NCI-H1105 treated with DMSO at 0.1 percent for 48 hours (cell line): ENCODE data around the gene BAK1.

Source experiments
- DNase-seq: peaks from one replicate; lab custom pipeline; 2025; lab: John Stamatoyannopoulos, UW

Gene BAK1

GRCh38 chr6:33579828-33580714, at the start of gene BAK1:
TSS of gene BAK1 (minus strand) at chr6:33580276. CDS start at chr6:33577604, 2,672 bp downstream.
- DNase-seq = peak; percentile 91

DNA sequence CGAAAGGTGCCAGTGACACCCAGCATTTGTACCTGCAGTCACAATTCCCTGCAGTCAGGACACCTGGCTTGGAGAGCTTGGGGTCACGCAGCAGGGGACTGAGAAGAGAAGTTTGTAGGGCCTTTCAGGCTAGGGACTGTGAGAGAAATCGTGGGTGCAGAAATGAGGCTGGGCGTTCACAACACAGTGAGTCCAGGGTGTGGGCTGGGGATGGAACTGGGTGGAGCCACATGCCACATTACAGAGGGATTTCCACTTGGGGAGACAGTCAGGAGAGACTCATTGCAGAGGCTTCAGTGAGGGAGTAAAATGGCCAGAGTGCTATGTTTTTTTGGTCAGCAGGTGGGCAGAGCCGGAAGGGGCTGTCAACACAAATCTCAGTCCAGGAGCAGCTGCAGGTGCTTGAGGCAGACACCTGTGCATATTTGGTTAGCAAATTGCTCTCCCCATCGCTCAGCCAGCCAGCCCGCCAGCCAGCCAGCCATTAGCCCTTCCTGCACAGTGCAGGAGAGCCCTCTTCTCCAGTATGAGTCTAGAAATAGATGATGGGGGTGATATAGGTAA, 48.4 kb upstream of the BAK1 start:
- peak; percentile 89 for DNase-seq

DNA sequence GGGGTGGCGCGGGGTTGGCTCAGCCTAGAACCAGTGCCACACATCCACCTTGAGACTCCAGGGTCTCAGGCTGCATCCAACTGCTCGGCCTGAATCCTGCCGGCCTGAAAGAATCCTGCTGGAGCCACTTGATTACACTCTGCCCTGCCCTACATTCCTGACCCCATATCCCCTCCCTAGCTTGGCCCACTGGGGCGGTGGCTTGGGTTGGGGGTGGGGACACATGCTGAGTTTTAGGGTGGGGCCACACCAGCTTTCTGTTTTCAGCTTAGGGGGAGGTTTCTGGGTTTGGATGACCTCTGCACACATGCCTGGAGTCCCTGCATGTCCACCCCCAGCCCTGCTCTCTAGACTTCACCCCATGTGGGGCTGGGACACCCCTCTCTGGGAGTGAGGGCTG, 47.8 kb upstream of the BAK1 start:
- DNase-seq = no peak

- no peak for DNase-seq
These were observed 44.8 kb upstream of the BAK1 start for GRCh38 chr6:33624856-33625255.

DNA sequence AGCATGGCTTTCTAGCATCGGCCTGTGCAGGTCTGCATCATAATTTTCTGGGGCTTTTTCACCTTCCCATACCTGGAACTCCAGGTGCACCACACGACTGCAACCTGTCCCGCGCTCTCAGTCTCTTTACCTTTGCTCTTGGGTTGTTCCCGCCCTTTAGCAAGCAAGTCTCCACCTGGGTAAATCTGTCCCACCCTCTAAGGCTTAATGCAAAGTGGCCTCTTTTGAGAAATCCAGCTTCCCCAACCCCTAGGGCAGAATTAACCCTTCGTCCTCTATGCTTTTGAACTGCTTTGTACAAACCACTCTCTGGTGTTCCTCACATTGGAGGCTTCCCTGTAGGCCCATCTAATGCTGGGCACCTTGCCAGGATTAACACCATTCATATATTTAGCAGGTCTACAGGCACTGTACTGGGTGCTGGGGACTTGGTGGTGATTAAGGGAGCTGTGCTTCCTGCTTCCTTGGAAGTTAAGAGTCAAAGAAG, 43.9 kb upstream of the BAK1 start:
- DNase-seq = peak; percentile 23

DNA sequence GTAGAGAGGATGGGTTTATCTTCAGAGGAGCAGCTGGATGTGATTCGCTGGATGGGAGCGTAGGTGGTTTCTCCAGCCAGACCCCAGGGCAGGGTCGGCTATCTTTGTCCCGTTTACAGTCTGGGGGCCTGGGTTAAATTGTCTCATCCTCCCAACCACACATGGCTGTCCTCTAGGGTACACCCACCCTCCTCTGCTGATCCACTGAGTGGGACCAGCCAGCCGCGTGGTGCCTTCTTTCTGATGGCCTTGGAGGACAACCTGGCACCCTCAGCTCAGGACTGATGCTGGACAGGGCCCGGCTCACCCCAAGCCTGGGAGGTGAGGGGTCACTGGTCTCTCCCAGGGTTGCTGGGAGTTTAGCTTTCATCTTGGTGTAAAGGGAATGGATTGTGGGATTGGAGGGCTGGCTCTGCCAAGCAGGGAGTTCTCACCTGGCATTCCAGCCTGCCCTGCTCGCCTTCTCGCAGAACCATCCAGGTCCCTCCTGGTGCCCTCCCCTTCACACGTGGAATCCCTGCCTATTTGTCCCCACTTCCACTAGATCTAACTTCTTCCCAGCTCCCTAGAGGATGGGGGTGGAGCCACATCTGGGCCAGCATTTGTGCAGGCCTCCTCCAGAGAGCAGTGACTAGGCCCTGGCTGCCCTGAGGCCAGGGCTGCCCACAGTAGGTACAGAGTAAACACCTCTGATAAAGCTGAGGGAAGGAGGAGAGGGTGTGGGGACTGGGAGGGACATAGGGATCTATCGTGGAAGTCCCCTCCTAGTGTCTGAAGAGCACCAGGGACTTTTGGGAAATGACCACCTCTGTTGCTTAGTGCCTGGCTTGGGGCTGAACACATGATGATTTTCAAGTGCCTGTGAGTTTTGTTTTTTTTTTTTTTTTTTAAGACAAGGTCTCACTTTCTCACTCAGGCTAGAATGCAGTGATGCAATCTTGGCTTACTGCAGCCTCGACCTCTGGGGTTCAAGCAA, 42.7 kb upstream of the BAK1 start:
- DNase-seq = no peak

GRCh38 chr6:33621711-33622388, 41.8 kb upstream of the BAK1 start:
- peak; percentile 71 for DNase-seq

GRCh38 chr6:33620856-33621710, 41.0 kb upstream of the BAK1 start, which contains the start of gene ITPR3:
TSS of gene ITPR3 (plus strand) at chr6:33621322. CDS start at chr6:33621603, 281 bp downstream.
- DNase-seq = peak; percentile 59

DNA sequence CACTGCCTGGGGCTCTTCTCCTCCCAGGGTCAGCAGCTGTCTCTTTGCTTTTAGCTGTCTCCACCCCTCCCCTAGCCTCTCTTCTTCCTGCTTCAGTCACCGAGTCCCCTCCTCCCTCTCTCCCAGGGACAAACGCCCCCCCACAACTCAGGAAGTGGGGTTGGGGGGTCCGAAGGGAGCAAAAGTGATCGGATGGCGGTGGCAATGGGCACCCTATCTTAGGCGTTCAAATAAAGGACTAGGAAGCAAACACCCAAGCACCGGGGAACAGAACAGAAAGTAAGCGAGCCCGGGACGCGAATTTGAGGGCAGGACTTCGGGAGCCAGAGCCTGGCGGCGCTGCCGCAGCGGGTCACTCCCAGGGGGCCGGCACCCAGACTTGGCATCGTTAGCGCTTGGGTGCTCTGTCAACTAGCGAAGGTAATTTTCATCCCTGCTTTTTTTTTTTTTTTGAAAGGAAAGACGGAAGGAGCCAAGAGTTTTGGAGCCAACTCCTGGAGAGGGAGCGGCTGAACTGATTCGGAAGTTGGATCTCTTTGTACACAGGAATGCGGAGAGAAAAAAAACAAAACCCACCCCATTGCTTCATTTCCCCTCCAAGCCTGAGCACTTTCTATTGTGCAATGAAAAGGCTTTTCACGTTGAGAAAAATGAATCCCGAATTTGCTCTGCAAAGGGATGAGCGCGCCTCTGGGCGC, 40.2 kb upstream of the BAK1 start:
- DNase-seq = peak; percentile 51

- no peak for DNase-seq
These were observed 39.2 kb upstream of the BAK1 start for GRCh38 chr6:33619166-33619840.

DNA sequence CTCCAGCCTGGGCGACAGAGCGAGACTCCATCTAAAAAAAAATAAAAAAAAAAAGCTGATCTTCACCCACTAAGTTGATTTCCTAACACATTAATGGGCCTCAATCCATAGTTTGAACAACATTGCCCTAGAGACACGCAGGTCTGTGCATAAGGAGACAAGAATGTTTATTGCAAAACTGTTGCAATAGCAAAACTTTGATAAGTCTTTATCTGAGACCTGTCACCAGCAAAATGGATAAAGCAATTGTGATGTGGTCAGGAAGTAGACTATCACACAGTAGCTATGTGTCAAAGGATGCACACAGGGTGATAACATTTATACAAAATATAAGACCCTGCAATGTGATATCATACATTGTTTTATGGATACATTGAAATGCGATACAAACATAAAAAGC, 36.8 kb upstream of the BAK1 start:
- no peak for DNase-seq

GRCh38 chr6:33616113-33616512, 36.0 kb upstream of the BAK1 start:
- no peak for DNase-seq

DNA sequence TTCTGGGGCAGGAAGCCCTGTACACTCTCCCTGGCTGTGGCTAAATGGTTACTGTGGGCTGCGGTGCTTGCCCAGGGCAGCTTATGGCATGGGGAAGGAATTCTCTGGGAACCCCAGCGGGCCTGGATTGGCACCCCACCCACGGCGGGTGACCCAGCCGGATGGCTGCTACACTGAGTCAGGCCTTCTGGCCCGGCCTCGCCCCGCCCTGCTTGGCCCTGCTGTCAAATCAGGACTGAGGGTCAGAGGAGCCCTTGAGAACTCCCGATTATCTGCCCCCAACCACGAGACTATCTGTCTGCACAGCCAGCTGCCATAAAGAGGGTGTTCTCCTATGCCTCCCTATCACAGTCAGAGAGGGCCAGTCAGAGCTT, 33.7 kb upstream of the BAK1 start:
- no peak for DNase-seq

DNA sequence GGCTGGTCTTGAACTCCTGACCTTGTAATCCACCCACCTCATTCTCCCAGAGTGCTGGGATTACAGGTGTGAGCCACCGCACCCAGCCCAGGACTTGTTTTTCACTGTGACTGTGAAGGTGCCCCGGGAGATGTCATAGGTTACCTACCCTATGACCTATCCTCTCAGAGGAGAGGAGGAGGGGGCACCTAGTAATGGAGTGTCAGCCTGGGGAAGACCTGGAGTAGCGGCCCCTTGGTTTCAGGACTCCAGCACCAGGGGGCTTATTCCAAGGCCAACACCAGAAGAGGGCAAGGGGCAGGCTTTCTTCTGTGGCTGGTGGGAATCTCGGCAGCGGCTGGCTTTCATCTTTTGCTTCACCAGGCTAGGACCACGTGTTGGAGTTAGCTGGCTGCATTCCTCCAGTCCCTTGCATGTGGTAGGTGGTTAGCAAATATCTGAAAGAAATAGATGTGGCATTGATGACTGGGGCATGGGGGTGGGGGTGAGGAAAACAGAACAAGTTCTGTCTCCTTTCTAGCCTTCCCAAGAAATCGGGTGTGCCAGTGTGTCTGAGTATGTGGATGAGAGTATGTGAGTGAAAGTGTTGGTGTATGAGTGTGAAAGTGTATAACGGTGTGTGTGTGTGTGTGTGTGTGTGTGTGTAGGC, 33.2 kb upstream of the BAK1 start:
- DNase-seq = no peak

GRCh38 chr6:33610779-33611732, 31.0 kb upstream of the BAK1 start:
- DNase-seq = no peak

DNA sequence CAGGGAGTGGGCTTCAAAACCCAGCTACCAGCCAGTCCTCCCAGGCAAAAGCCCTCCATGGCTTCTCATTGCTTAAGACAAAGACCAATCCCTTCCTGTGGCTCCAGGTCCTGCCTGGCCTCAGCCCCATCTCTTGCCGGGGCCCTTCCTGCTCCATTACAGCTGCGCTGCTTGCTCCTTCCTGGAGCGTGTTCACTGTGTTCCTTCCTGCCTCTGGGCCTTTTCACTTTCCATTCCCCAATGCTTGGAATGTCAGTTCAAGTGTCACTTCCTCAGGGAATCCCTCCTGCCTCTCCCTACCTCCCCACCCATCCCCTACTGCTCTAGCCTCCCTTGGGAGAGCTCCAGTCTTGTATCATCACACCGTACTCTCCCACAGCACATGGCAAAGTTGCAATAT, 30.0 kb upstream of the BAK1 start:
- DNase-seq = no peak

DNA sequence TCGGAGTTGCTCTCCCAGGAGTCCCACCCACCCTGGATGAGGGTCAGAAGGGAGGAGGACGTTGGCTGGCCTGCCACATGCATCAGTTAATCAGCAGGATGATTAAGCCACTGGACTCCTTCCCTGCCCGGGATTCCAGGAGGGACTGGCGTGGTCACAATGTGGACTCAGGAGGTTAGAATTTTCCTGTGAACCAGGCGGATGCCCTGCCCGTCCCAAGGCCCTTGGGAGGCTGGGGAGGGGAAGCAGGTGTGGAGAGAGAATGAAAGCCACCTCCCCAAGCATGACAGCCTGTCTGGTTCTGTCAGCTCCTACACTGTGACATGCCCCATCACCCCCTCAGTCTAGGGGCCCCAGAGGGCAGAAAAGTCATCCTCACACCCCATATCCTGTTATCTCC, 29.5 kb upstream of the BAK1 start:
- no peak for DNase-seq

- no peak for DNase-seq
These were observed 28.9 kb upstream of the BAK1 start for GRCh38 chr6:33609019-33609418.
